HG02759 (cell line): ENCODE measurements around the gene USP47.

Source experiments
- ATAC-seq: cut with Tn5 transposase; IDR thresholded peaks from one replicate; pipeline ENCODE4 v1.9.1; 2021; ENCODE audit warnings: mild to moderate bottlenecking, moderate library complexity; ENCODE audit not compliant: unreplicated experiment

USP47 gene

GRCh38 chr11:11841723-11842420, at the start of gene USP47:
TSS of gene USP47 (plus strand) at chr11:11841972. CDS start at chr11:11842186, 214 bp downstream.
- ATAC-seq, result peak; percentile 83

DNA sequence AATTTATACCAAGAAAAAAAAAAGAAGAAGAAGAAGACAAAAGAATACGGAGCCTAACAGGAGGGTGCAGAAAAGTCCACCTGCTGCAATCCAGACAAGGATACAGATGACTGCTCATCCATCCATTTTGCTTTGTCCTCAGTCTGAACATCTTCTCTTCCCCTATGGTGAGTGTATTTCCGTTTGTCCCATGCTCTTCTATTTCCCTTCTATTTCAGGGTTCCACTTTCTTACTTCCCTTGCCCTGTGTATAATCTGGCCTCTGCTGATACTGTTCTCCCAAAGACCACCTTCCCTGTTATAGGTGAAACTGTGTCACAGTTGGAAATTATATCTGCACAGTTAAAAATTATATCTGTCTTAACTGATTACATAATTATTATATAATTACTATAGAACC, 48.7 kb upstream of the USP47 start:
- no peak for ATAC-seq

DNA sequence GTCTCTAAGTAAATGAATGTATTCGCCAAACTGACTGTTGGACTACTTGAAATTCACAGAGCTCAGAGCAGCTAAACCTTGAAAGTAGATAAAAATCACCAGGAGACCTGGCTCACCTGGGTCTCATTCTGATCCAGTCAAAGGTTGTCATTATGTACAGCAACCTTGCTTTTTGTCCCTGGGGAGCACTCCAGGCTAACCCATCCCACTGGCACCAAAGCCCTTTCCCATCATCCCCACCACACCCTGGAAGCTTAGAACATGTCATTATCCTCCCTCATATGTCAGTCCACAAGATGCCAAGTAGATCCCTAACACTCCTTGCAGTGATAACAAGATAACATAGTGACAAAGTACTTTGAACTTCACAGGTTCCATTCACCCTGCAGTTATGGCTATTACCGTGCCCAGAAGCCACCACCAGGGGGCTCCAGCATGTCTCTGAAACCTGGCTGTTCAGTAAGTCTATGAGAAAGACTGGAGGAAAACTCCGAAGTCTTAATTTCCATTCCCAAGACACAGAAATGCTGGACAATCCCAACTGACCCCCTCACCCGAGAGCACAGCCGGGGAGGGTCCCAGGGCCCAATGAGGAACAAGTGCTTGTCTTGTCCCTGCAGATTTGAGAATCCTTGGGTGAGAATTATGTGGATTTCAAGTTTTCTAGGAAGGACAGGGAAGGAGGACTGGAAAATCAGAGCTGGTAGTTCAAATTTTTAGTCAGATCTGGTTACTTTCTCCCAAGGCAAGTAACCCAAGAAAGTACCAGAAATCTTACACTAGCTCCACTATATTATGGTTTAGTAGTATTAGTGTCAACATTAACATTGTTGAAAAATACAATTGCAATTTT, 43.0 kb upstream of the USP47 start:
- peak; percentile 69 for ATAC-seq

DNA sequence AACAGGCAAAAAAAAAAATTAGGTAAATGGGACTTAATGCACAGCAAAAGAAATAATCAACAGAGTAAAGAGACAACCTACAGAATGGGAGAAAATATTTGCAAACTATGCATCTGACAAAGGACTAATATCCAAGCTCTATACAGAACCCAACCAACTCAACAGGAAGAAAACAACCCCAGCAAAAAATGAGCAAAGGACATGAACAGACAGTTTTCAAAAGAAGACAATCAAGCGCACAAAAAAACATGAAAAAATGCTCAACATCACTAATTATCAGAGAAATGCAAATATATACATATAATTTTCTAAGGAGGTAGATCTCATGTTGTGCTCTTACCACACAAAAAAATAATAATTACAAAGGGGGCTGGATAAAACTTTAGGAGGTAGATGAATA, 36.5 kb upstream of the USP47 start:
- no peak for ATAC-seq

- ATAC-seq, result no peak
These were observed 35.7 kb upstream of the USP47 start for GRCh38 chr11:11806074-11806473.

- no peak for ATAC-seq
These were observed 35.2 kb upstream of the USP47 start for GRCh38 chr11:11806586-11806985.

DNA sequence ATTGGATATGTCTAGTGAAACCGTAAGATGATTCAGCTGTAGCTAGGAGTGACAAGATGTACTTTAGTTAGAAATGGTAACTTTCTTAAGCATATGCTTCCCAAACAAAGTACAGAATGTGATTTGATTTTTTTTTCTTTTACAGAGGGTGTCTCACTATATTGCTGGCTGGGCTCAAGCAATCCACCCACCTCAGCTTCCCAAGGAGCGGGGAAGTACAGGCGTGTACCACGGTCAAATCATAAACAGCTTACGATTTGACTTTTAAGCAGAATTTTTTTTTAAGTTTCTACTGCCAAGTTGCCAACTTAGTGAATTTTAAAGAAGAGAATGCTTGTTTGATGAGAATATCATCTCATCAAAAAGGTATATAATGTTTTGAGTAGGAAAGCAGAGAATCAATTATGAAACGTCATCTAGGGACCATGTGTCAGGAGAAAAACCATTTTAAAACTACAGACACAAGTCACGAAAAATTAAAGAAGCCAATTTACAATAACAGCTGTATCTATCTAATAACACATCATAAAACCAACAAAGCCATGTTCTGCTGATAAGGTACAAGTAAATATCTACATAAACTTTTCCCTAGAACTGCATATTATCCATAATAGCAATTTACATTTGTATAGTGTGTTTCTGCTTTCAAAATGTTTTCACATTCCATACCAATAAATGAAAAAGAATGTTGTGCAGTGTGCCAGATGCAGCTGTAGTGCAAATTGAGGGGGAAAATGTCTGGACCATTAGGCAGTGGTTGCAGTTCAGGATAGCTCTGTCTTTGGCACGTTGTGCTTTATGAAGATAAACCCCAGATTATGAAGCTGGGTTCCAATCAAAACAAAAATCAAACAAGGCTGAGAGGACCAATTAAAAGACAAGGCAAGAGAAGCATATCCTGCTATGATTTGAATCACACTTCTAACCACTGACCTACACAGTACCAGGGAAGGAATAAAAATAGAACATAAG, 33.7 kb upstream of the USP47 start:
- no peak for ATAC-seq

- no peak for ATAC-seq
These were observed 32.7 kb upstream of the USP47 start for GRCh38 chr11:11808992-11809615.

DNA sequence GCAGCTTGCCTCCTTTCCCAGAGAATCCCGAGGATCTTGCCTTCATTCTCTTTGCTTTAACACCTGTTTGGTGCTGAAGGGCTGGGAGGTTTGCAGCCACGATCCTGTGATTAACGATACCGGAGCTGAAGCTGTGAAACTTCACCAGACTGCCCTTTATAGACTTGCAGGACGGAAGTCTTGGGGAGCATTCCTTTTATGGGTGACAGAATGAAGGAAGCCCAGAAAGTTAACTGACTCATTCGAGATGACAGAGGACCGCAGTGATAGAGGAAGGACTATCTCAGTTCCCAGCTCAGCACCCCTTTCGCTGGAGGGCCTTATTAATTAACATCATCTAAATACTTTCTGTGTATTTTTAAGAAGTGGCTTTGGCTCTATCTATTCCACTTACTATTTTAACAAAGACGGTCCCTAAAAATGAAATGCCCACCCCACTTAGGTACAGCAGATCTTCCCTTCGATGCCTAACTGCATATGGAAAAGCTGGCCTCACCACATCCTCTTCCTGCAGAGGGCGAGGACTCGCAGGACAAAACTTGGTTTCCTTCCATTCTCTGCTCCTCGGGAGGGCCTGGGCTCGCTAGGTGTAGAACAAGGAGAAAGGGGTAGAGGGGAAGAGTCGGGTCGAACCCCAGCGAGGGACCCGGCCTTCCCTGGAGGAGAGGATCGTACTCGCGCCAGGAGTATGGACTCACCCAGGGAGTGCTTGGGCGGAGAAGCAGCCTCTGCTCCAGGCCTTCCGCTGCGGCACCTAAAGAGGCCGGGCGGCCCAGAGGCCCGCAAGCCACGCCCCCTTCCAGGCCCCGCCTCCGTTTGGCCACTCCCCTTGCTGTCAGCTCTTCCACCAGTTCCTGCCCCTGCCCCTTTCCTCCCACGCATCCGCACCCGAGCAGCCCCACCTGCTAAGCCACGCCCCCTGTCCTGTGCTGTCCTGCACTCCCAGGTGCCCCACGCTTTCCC, 30.7 kb upstream of the USP47 start:
- ATAC-seq, result no peak

GRCh38 chr11:11813288-11813962, 28.3 kb upstream of the USP47 start:
- ATAC-seq, result no peak

- ATAC-seq, result no peak
These were observed 26.9 kb upstream of the USP47 start for GRCh38 chr11:11814614-11815452.

GRCh38 chr11:11816511-11817314, 25.1 kb upstream of the USP47 start:
- ATAC-seq, result no peak

GRCh38 chr11:11817957-11818356, 23.8 kb upstream of the USP47 start:
- ATAC-seq, result no peak

DNA sequence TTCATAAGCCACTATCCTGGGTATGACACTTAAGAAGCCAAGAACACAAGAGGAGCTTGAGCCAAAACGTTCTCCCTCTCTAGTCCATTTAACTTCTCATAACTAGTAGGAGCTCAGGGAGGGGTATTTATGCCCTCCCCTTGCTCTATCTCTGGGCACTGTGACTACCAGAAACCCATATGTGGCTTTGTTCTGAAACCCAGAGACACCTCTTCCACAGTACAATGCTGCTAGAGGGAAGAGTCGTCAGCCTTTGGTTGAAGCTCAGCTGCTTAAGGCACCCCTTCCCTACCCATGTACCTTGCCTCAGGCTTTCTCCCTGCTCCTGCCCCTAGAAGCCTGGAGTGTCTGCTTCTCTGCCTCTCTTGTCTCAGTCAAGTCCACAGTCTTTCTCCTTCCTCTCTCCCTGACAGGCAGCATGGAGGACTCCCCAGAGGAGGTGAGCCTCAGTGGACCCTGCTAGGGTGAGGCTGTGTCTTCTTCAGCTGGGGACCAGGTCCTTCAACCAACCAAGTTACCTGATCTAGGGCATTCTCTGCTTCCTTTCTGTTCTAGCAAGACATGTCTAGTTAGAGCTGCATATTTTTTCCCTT, 23.1 kb upstream of the USP47 start:
- ATAC-seq, result no peak

DNA sequence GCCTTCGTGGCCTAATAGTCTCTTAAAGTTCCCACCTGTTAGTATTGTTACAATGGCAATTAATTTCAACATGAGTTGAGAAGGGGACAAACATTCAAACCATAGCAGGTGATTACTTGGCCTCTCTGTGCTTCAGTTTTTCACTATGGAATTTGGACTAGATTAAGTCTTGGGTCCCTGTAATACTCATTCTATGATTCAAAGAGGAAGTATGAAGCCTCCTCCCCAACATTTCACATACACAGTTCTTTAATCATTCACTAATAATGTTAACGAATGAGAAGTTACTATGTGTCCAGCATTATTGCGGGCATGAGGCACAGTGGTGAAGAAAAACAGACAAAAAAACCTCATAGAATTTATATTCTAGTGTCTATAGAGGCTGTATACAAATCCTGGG, 19.9 kb upstream of the USP47 start:
- ATAC-seq, result no peak

DNA sequence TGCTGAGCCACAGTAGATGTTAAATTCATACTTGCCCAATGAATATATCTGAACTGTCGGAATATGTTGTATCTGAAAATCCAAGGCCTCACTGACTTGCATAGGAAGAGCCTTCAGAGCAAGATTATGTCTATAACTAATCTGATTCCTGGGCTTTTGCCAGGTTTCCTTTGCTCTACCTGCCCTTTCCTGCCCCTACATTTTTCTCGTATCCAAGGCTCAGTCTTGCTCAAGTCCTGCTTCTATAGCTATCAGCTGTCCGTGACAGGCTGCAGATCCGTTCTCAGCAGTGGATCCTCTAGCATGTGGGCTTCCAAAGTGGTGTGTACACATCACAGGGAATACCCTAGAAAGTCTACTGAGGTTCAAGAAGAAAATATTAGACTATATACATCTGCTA, 18.8 kb upstream of the USP47 start:
- no peak for ATAC-seq

DNA sequence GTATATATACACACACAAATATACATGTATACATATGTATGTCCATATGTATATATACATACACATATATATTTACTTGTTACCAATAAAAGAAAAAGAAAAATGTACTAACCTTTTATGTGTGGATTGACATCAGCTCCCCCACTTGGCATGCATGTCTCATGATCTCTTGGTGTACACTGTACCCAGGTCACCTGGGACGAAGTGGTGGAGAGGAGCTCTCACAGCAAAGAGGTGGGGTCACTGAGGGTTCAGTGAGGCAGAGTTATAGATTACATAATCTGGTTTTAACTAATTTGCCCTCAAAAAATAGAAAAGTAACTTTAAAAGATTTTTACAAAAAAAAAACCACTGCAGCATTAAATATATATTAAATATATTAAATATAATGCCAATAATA, 15.5 kb upstream of the USP47 start:
- no peak for ATAC-seq
